Measurements from ENCODE around the gene CILP. TPM values are rescaled to one million over a fixed set of nuclear protein-coding genes. Genes with fewer than 3 reads are reported as not detected.
"Not testable (repeated sequence)": the region's sequence is repeated elsewhere in the genome, so short reads cannot be mapped to it uniquely, and the experiment has no call there.

The CILP gene
- polyA plus RNA-seq, 4 donors: 0.67 to 8.7 (median 0.77) TPM

DNA sequence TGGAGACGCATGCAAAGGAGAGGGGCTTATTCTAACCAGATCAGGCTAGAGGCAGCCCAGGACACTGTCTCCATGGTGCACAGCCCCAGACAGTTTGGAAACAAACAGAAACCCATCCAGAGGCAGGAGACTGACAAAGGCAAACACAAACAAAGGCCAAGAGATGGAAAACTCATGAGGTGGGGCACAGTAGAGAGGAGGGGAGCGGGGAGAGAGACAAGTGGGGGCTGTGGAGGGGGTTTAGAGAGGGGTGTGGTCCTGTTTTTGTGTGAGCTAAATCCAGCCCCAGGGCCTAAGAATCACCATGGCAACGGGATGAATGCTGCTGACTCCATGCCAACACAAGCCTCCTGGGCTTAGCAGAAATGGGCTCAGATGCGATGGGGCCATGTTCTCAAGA lies 43.1 kb upstream of the CILP start:
- DNase-seq: no peak
- no peak for FAIRE-seq
- no peak overlapping the region for H3K27ac ChIP-seq (ENCODE audit: low read depth in 1 of 3, low read length in 2 of 3)

DNA sequence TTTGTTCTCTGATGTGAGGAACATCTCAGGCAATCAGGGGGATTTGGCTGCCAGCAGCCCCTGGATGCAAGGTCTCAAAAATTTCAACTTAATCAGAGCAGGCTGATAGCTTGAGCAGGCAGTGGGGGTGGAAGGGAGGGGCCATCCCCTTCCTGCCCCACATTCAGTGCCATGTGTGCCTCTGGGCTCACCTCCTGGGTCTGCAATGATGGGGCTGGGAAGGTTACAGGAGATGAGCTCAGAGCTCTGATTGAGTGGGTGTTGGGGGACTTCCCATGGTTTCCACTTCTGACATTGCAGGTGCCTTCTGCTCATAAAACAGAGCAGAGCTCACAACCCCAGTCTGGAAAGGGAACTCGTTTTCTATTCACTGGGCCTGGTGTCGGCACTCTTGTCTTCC lies 38.4 kb upstream of the CILP start:
- Histone ChIP-seq H3K4me1 (ENCODE audit: control insufficient read depth in 3 of 3, insufficient read depth in 2 of 3, low read depth in 1 of 3, low read length in 2 of 3) (no peaks in the 10 kb centered on the region), H3K36me3 (ENCODE audit: control insufficient read depth in 3 of 3, insufficient read depth in 2 of 3, low read depth in 1 of 3, low read length in 3 of 3) (peaks cover 0 to 43% (median 0%) of the 10 kb centered on the region in 3 donors), H3K27me3 (ENCODE audit: control insufficient read depth in 3 of 3, insufficient read depth in 3 of 3, low read length in 3 of 3) (no peaks in the 10 kb centered on the region), H3K27ac (ENCODE audit: low read depth in 1 of 3, low read length in 2 of 3) (no peak overlapping the region), H3K4me3 (ENCODE audit: low read depth in 1 of 3, low read length in 3 of 3) (no peak overlapping the region), H3K9me3 (ENCODE audit: control insufficient read depth in 2 of 2, insufficient read depth in 1 of 2, low read depth in 1 of 2, low read length in 1 of 2) (no peaks in the 10 kb centered on the region)
- FAIRE-seq (no peak), DNase-seq (no peak)
- WGBS, 3 donors: 54 to 84% (median 75%) methylated on average over 2 of the region's 2 CpGs

More for the DNA sequence above, 43.1 kb upstream of the CILP start:
- no peak overlapping the region for H3K4me3 ChIP-seq (ENCODE audit: low read depth in 1 of 3, low read length in 3 of 3)
- peaks cover 0 to 27% (median 7%) of the 10 kb centered on the region in 3 donors for H3K36me3 ChIP-seq (ENCODE audit: control insufficient read depth in 3 of 3, insufficient read depth in 2 of 3, low read depth in 1 of 3, low read length in 3 of 3)
- 53 to 69% (median 66%) methylated on average over 4 of the region's 4 CpGs for WGBS, 3 donors
- peaks cover 0 to 18% (median 2%) of the 10 kb centered on the region in 3 donors for H3K4me1 ChIP-seq (ENCODE audit: control insufficient read depth in 3 of 3, insufficient read depth in 2 of 3, low read depth in 1 of 3, low read length in 2 of 3)
- H3K9me3 ChIP-seq (ENCODE audit: control insufficient read depth in 2 of 2, insufficient read depth in 1 of 2, low read depth in 1 of 2, low read length in 1 of 2): no peaks in the 10 kb centered on the region
- H3K27me3 ChIP-seq (ENCODE audit: control insufficient read depth in 3 of 3, insufficient read depth in 3 of 3, low read length in 3 of 3): no peaks in the 10 kb centered on the region

DNA sequence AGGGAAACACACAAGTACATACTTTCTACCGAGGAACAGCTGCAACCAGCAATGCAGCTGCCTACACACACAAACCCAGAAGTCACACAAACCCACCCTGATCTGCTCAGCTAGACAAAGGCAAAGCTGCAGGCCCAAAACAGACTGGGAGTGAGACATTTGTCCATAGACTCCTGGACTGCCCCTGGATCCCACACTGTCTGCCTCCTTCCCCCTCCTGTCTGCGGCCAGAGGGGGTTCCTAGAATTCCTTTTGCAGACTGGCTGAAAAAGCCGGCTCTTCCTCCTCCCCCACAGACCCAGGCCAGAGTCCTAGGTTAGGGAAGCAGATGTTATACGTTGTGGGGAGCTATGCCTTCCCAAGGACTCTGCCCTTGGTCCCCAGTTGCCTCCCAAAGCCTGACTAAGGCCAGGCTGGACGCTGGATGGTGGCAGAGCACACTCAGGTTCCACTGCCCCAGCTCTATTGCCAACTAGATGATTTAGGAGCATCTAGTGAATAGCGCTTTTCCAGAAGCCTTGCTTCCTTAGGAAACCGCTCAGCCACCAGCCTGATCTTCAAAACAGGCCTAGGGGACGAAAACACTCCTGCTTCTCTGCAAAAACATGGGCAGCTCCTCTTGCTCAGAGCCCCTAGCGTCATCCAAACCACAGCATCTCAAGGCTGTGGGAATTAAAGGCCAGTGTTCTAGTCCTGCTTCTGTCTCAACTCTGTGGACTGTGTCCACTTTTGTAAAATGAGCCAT lies 37.4 kb upstream of the CILP start:
- DNase-seq: no peak
- WGBS, 3 donors: 73 to 87% (median 80%) methylated on average over 9 of the region's 9 CpGs
- Histone ChIP-seq H3K9me3 (ENCODE audit: control insufficient read depth in 2 of 2, insufficient read depth in 1 of 2, low read depth in 1 of 2, low read length in 1 of 2) (no peaks in the 10 kb centered on the region), H3K27me3 (ENCODE audit: control insufficient read depth in 3 of 3, insufficient read depth in 3 of 3, low read length in 3 of 3) (no peaks in the 10 kb centered on the region), H3K27ac (ENCODE audit: low read depth in 1 of 3, low read length in 2 of 3) (no peak overlapping the region), H3K36me3 (ENCODE audit: control insufficient read depth in 3 of 3, insufficient read depth in 2 of 3, low read depth in 1 of 3, low read length in 3 of 3) (peaks cover 0 to 39% (median 0%) of the 10 kb centered on the region in 3 donors), H3K4me1 (ENCODE audit: control insufficient read depth in 3 of 3, insufficient read depth in 2 of 3, low read depth in 1 of 3, low read length in 2 of 3) (no peaks in the 10 kb centered on the region), H3K4me3 (ENCODE audit: low read depth in 1 of 3, low read length in 3 of 3) (no peak overlapping the region)
- FAIRE-seq: no peak

DNA sequence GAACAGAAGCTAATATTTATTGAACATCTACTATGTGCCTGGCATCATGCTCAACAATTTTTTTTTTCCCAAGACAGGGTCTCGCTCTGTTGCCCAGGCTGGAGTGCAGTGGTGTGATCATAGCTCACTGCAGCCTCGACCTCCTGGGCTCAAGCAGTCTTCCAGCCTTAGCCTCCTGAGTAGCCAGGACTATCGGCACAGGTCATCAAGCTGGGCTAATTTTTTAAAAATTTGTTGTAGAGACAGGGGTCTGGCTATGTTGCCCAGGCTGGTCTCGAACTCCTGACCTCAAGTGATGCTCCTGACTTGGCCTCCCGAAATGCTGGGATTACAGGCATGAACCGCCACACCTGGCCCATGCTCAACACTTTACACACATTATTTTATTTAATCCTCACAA lies 35.7 kb upstream of the CILP start:
- FAIRE-seq (no peak), DNase-seq (no peak)
- no peak overlapping the region for H3K27ac ChIP-seq (ENCODE audit: low read depth in 1 of 3, low read length in 2 of 3)
- H3K4me1 ChIP-seq (ENCODE audit: control insufficient read depth in 3 of 3, insufficient read depth in 2 of 3, low read depth in 1 of 3, low read length in 2 of 3): no peaks in the 10 kb centered on the region
- H3K36me3 ChIP-seq (ENCODE audit: control insufficient read depth in 3 of 3, insufficient read depth in 2 of 3, low read depth in 1 of 3, low read length in 3 of 3): peaks cover 0 to 38% (median 0%) of the 10 kb centered on the region in 3 donors
- no peaks in the 10 kb centered on the region for H3K9me3 ChIP-seq (ENCODE audit: control insufficient read depth in 2 of 2, insufficient read depth in 1 of 2, low read depth in 1 of 2, low read length in 1 of 2)
- H3K4me3 ChIP-seq (ENCODE audit: low read depth in 1 of 3, low read length in 3 of 3): no peak overlapping the region
- 94 to 95% (median 94%) methylated on average over 6 of the region's 6 CpGs for WGBS, 3 donors
- no peaks in the 10 kb centered on the region for H3K27me3 ChIP-seq (ENCODE audit: control insufficient read depth in 3 of 3, insufficient read depth in 3 of 3, low read length in 3 of 3)

DNA sequence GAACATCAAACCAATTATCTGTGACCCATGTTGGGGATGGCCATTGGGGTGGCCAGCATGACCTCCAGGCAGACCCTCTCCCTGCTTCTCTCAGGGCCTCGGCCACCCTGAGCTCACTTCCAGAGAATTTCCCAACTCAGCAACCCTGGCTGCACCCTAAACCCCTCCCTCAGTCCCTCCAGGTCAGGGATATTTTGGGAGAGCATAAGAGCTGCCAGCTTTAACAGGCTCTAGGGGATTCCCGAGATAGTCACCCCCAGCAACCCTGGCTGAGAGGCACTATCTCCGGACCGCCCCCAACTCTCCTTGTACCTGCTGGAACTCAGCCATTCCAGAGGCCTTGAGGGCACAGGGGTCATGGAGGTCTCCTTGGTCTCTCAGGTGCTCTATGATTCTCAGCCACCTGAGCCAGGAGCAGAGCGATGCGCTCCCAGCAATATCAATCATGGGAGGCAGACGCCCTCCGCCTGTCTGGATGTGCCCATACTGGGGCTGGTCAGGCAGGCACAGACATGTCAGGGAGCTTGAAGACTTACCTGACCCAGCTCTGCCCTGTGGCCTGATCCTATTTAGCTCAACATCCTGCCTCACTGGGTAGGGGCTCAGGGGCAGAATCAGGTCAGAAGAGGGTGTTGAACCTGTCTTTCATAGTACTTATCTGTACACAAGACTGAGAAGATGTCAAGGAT lies 34.9 kb upstream of the CILP start:
- Histone ChIP-seq H3K27me3 (ENCODE audit: control insufficient read depth in 3 of 3, insufficient read depth in 3 of 3, low read length in 3 of 3) (no peaks in the 10 kb centered on the region), H3K36me3 (ENCODE audit: control insufficient read depth in 3 of 3, insufficient read depth in 2 of 3, low read depth in 1 of 3, low read length in 3 of 3) (peaks cover 0 to 37% (median 0%) of the 10 kb centered on the region in 3 donors), H3K27ac (ENCODE audit: low read depth in 1 of 3, low read length in 2 of 3) (peak overlapping the region in 2 of 3 donors; percentile 44 to 48), H3K4me3 (ENCODE audit: low read depth in 1 of 3, low read length in 3 of 3) (no peak overlapping the region), H3K4me1 (ENCODE audit: control insufficient read depth in 3 of 3, insufficient read depth in 2 of 3, low read depth in 1 of 3, low read length in 2 of 3) (no peaks in the 10 kb centered on the region), H3K9me3 (ENCODE audit: control insufficient read depth in 2 of 2, insufficient read depth in 1 of 2, low read depth in 1 of 2, low read length in 1 of 2) (no peaks in the 10 kb centered on the region)
- DNase-seq (no peak), FAIRE-seq (no peak)
- 86 to 97% (median 92%) methylated on average over 8 of the region's 8 CpGs for WGBS, 3 donors

DNA sequence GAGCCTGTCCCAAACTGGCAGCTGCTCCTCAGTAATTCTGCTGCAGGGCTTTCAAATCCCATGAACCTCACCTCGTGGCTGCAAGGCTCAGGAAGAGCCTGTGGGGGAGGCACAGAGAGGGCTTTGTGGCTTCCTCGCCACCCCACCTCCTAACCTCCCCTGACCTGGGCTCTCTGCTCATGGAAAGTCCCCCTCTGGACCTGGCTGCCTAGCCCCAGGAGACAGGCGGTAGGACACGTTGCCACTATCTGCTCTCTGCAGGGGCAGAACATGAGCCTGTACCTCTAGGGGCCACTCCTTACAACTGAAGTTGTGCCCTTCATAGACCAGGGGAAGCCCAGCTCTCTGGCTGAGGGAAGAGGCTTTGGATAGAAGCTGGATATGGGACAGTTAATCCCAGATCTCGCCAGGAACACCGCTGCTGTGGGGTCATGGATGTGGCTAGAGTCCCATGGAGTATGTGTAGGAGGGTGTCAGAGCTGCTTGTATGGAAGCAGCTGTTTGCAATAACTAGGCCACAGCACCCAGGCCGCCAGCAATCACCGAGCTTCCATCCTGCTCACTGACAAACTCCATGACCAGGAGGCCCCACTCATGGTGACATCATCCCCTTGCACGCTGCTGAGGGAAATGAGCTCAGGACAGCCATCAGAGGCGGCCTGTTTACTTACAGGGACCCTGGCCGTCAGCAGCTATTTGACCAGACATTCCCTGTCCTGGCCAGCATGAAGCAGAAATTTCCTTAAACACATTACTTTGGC lies 34.0 kb upstream of the CILP start:
- no peaks in the 10 kb centered on the region for H3K27me3 ChIP-seq (ENCODE audit: control insufficient read depth in 3 of 3, insufficient read depth in 3 of 3, low read length in 3 of 3)
- 69 to 89% (median 89%) methylated on average over 11 of the region's 11 CpGs for WGBS, 3 donors
- H3K27ac ChIP-seq (ENCODE audit: low read depth in 1 of 3, low read length in 2 of 3): peak overlapping the region in 2 of 3 donors; percentile 44 to 48
- H3K36me3 ChIP-seq (ENCODE audit: control insufficient read depth in 3 of 3, insufficient read depth in 2 of 3, low read depth in 1 of 3, low read length in 3 of 3): peaks cover 0 to 34% (median 0%) of the 10 kb centered on the region in 3 donors
- peak in 1 of 2 donors; percentile 35 for DNase-seq
- no peak for FAIRE-seq
- no peaks in the 10 kb centered on the region for H3K9me3 ChIP-seq (ENCODE audit: control insufficient read depth in 2 of 2, insufficient read depth in 1 of 2, low read depth in 1 of 2, low read length in 1 of 2)
- no peak overlapping the region for H3K4me3 ChIP-seq (ENCODE audit: low read depth in 1 of 3, low read length in 3 of 3)
- H3K4me1 ChIP-seq (ENCODE audit: control insufficient read depth in 3 of 3, insufficient read depth in 2 of 3, low read depth in 1 of 3, low read length in 2 of 3): no peaks in the 10 kb centered on the region

DNA sequence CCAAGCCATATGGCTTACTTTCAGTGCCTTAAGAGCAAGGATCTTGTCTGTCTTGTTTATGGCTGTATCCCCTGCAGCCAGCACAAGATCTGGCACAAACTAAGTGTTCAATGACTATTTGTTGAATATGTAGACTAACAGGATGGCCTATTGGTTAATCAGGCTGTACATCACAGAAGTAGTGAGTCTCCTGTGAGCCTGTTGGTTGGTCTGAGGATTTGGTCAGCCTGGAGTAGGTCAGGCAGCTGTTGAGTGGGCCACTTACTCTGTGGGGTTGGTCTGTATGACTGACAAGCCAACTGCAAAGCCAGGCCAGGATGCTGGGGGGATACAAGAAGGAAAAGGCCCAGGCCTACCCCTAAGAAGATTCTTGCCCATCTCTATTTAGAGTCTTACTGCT lies 33.4 kb upstream of the CILP start:
- Histone ChIP-seq H3K36me3 (ENCODE audit: control insufficient read depth in 3 of 3, insufficient read depth in 2 of 3, low read depth in 1 of 3, low read length in 3 of 3) (peaks cover 0 to 31% (median 0%) of the 10 kb centered on the region in 3 donors), H3K9me3 (ENCODE audit: control insufficient read depth in 2 of 2, insufficient read depth in 1 of 2, low read depth in 1 of 2, low read length in 1 of 2) (no peaks in the 10 kb centered on the region), H3K4me3 (ENCODE audit: low read depth in 1 of 3, low read length in 3 of 3) (no peak overlapping the region), H3K4me1 (ENCODE audit: control insufficient read depth in 3 of 3, insufficient read depth in 2 of 3, low read depth in 1 of 3, low read length in 2 of 3) (no peaks in the 10 kb centered on the region), H3K27me3 (ENCODE audit: control insufficient read depth in 3 of 3, insufficient read depth in 3 of 3, low read length in 3 of 3) (no peaks in the 10 kb centered on the region), H3K27ac (ENCODE audit: low read depth in 1 of 3, low read length in 2 of 3) (peak overlapping the region in 2 of 3 donors; percentile 23 to 44)
- FAIRE-seq: no peak
- DNase-seq: no peak

DNA sequence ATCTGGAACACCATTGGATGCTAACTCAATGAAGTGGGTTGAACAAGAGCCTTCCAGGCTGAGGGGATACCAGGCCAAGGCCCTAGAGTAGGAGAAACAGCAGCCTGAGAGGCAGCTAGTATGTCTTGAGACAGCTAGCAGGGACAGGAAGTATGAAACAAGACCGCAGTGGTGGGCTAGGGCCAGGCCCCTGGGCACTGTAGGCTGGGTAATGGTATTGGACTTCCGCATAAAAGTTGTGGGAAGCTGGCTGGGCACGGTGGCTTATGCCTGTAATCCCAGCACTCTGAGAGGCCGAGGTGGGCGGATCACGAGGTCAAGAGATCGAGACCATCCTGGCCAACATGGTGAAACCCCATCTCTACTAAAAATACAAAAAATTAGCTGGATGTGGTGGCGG lies 25.2 kb upstream of the CILP start:
- not testable (repeated sequence) for DNase-seq; FAIRE-seq; H3K36me3 ChIP-seq (ENCODE audit: control insufficient read depth in 3 of 3, insufficient read depth in 2 of 3, low read depth in 1 of 3, low read length in 3 of 3); H3K27me3 ChIP-seq (ENCODE audit: control insufficient read depth in 3 of 3, insufficient read depth in 3 of 3, low read length in 3 of 3); H3K4me3 ChIP-seq (ENCODE audit: low read depth in 1 of 3, low read length in 3 of 3); H3K27ac ChIP-seq (ENCODE audit: low read depth in 1 of 3, low read length in 2 of 3); H3K9me3 ChIP-seq (ENCODE audit: control insufficient read depth in 2 of 2, insufficient read depth in 1 of 2, low read depth in 1 of 2, low read length in 1 of 2)
- peaks cover 0 to 14% (median 0%) of the 10 kb centered on the region in 3 donors for H3K4me1 ChIP-seq (ENCODE audit: control insufficient read depth in 3 of 3, insufficient read depth in 2 of 3, low read depth in 1 of 3, low read length in 2 of 3)
- 95 to 98% (median 95%) methylated on average over 7 to 8 of the region's 8 CpGs for WGBS, 3 donors
